HepG2 (cell line): ENCODE data around the gene GRIN2C. TPM values are rescaled to one million over a fixed set of nuclear protein-coding genes. Genes with fewer than 3 reads are reported as not detected.
A peak's percentile ranks its signal among the peaks of the same experiment; 100 is the strongest.

Source experiments
- ATAC-seq: fragments of 200-7000 bp; cut with Tn5 transposase; 3 replicates; pipeline ENCODE4 v1.9.1; 2020; ENCODE audit warnings: mild to moderate bottlenecking, moderate library complexity
- BruUV-seq: library from RNA; stranded (reverse); fragments of 400-500 nt; replicated peaks from 2 replicates; lab custom pipeline; 2021; lab: Mats Ljungman, UMichigan
- CTCF ChIA-PET: fragments of 300-600 bp; formaldehyde crosslinking; extraction: SDS; loops from one replicate; lab custom pipeline; 2021; ENCODE audit warnings: low total read pairs, inconsistent platforms, low intra/inter-chr PET ratio; lab: Yijun Ruan, JAX
- POLR2A ChIA-PET: fragments of 350-600 bp; sonication (Branson Sonifier 250); formaldehyde crosslinking; loops from one replicate; lab custom pipeline; 2020; ENCODE audit warnings: antibody characterized with exemption, inconsistent platforms; lab: Yijun Ruan, JAX
- DNase-seq: peaks from one replicate; pipeline ENCODE4 v3.0.0-alpha.2; 2015; ENCODE audit warnings: low spot score
- FAIRE-seq: peaks from 3 replicates; lab custom pipeline; 2011; peaks lifted over from hg19 to GRCh38; lab: Jason Lieb, UNC
- H2AFZ ChIP-seq: one replicate; pipeline ENCODE4 v1.6.1; 2011; ENCODE audit warnings: low read length, inconsistent platforms
- H3K27ac ChIP-seq: fragments of 300-600 bp; 3 replicates; pipeline ENCODE4 v1.8.0; 2011; ENCODE audit warnings: mixed run types, mild to moderate bottlenecking, mixed read lengths, low read length, inconsistent platforms; ENCODE audit not compliant: insufficient read depth; ENCODE audit errors: extremely low read length
- H3K27me3 ChIP-seq, 2 experiments: fragments of 200-600 bp in 1 of 2; 2 replicates in 1 of 2; 3 replicates in 1 of 2; pipeline versions ENCODE4 v1.6.0 to v1.8.0; 2011; ENCODE audit warnings: low read length in 2 of 2, mild to moderate bottlenecking in 2 of 2, moderate library complexity in 2 of 2, inconsistent platforms in 1 of 2; ENCODE audit not compliant: insufficient read depth in 2 of 2, control insufficient read depth in 1 of 2
- H3K36me3 ChIP-seq, 2 experiments: fragments of 200-600 bp in 1 of 2; replicated peaks in 1 of 2; 2 replicates in 1 of 2; 3 replicates in 1 of 2; pipeline versions ENCODE4 v1.5.1 to v1.8.0; 2011; ENCODE audit warnings: low read length in 2 of 2, inconsistent platforms in 1 of 2; ENCODE audit not compliant: insufficient read depth in 2 of 2, control insufficient read depth in 1 of 2
- H3K4me1 ChIP-seq: 2 replicates; pipeline ENCODE4 v1.5.1; 2012; ENCODE audit warnings: low read length, inconsistent platforms; ENCODE audit not compliant: insufficient read depth
- H3K4me2 ChIP-seq: 2 replicates; pipeline ENCODE4 v1.6.0; 2011; ENCODE audit warnings: low read depth, low read length, inconsistent platforms
- H3K4me3 ChIP-seq, 3 experiments: fragments of 200-600 bp in 1 of 3; sonication (generic), shearing (Covaris generic) in 1 of 3; replicated peaks in 1 of 3; 2 replicates each; pipeline ENCODE4 v1.5.1; 2011 to 2016; ENCODE audit warnings: low read length in 3 of 3, inconsistent platforms in 2 of 3, low read depth in 2 of 3, mild to moderate bottlenecking in 2 of 3, control low read depth in 1 of 3, mixed read lengths in 1 of 3; ENCODE audit not compliant: insufficient read depth in 1 of 3
- H3K79me2 ChIP-seq: one replicate; pipeline ENCODE4 v1.6.1; 2011; ENCODE audit warnings: low read length, inconsistent platforms; ENCODE audit not compliant: insufficient read depth
- H3K9ac ChIP-seq: 2 replicates; pipeline ENCODE4 v1.6.0; 2011; ENCODE audit warnings: mild to moderate bottlenecking, low read depth, low read length, inconsistent platforms; ENCODE audit not compliant: insufficient read depth
- H3K9me3 ChIP-seq: 2 replicates; pipeline ENCODE4 v1.5.1; 2012; ENCODE audit warnings: mild to moderate bottlenecking, low read length
- H4K20me1 ChIP-seq: 2 replicates; pipeline ENCODE4 v1.6.0; 2011; ENCODE audit warnings: inconsistent platforms, mild to moderate bottlenecking, low read length, moderate library complexity; ENCODE audit not compliant: insufficient read depth
- ATM ChIP-seq: fragments of 450-650 bp; IDR thresholded peaks from 2 replicates; pipeline ENCODE4 v1.7.1; 2017; ENCODE audit warnings: mild to moderate bottlenecking, borderline replicate concordance
- BCL3 ChIP-seq: sonication (generic); formaldehyde crosslinking; IDR thresholded peaks from 2 replicates; pipeline ENCODE4 v1.5.1; 2020; ENCODE audit warnings: mild to moderate bottlenecking, missing genetic modification reagents, moderate library complexity
- FOXJ3 ChIP-seq: sonication (generic); formaldehyde crosslinking; IDR thresholded peaks from 2 replicates; pipeline ENCODE4 v1.4.0; 2020; ENCODE audit warnings: missing genetic modification reagents, mild to moderate bottlenecking, borderline replicate concordance
- FOXP4 ChIP-seq: sonication (generic); formaldehyde crosslinking; IDR thresholded peaks from 2 replicates; pipeline ENCODE4 v1.4.0; 2020; ENCODE audit warnings: missing genetic modification reagents
- GTF2F1 ChIP-seq: fragments of 150-350 bp; IDR thresholded peaks from 2 replicates; pipeline ENCODE4 v1.6.1; 2014; ENCODE audit warnings: low read length
- HOXA5 ChIP-seq: sonication (generic); formaldehyde crosslinking; IDR thresholded peaks from 2 replicates; pipeline ENCODE4 v1.4.0; 2020; ENCODE audit warnings: missing genetic modification reagents
- NR2F1 ChIP-seq, 2 experiments: fragments of 450-650 bp in 1 of 2; formaldehyde crosslinking in 1 of 2; IDR thresholded peaks; 2 replicates each; pipeline versions ENCODE4 v1.5.0 to v1.6.1; 2016 to 2020; ENCODE audit warnings: mild to moderate bottlenecking in 1 of 2, missing compliant biosample characterization in 1 of 2, missing genetic modification reagents in 1 of 2, moderate library complexity in 1 of 2
- RARA ChIP-seq: IDR thresholded peaks from 2 replicates; pipeline ENCODE4 v1.6.1; 2016; ENCODE audit warnings: missing genetic modification reagents, missing compliant biosample characterization
- ZNF318 ChIP-seq: sonication (generic); formaldehyde crosslinking; IDR thresholded peaks from 2 replicates; pipeline ENCODE4 v1.4.0; 2020; ENCODE audit warnings: mild to moderate bottlenecking, missing genetic modification reagents
- ZNF703 ChIP-seq: sonication (generic); formaldehyde crosslinking; IDR thresholded peaks from 2 replicates; pipeline ENCODE4 v1.5.1; 2020; ENCODE audit warnings: missing genetic modification reagents, mild to moderate bottlenecking, moderate library complexity, borderline replicate concordance
- WGBS: methylation state at CpG from one replicate; pipeline ENCODE4 v1.1.6; 2017; ENCODE audit warnings: low lambda C conversion rate; 5-methylcytosine and 5-hydroxymethylcytosine counted together
- in situ Hi-C: cut with HindIII; loops from 2 replicates; pipeline ENCODE4 v1.10.0; 2017; ENCODE audit warnings: low pct_unique_long_range_greater_than_20kb; ENCODE audit not compliant: extremely low pct_ligation_motif_present
- intact Hi-C: fragments of 100-400 bp; cut with micrococcal nuclease; formaldehyde crosslinking; loops from one replicate; pipeline ENCODE4 v1.10.0; 2022; ENCODE audit not compliant: unreplicated experiment
- polyA plus RNA-seq, 8 experiments: library from polyadenylated mRNA; depleted of rRNA in 3 of 8; stranded (reverse) in 7 of 8; unstranded in 1 of 8; fragments of >200 nt; fragmentation: Illumina TruSeq in 4 of 8; extraction: Trizol in 4 of 8; gene quantifications; 2 replicates each; pipeline versions ENCODE4 v1.2.1 to v1.2.3, GENCODE V29; 2011 to 2016; ENCODE audit warnings: low read depth in 4 of 8, missing spikeins in 1 of 8, mixed read lengths in 1 of 8; ENCODE audit not compliant: insufficient read depth in 1 of 8
- total RNA-seq, 5 experiments: library from RNA; depleted of rRNA; stranded (reverse); fragments of >200 nt; fragmentation: Illumina TruSeq; extraction: Trizol; gene quantifications; 2 replicates each; pipeline ENCODE4 v1.2.3, GENCODE V29; 2016; ENCODE audit warnings: low read depth in 1 of 5

The GRIN2C gene
- total and polyA plus RNA-seq, 2 of the 13 experiments (the other 11 are each of a cell fraction or from before 2014, with no cell fraction given): 0.03 to 0.11 TPM

GRCh38 chr17:74892013-74892841 is 32.5 kb upstream of the GRIN2C start:
- BruUV-seq: no TSS peak
- WGBS: 32% methylated on average over 17 of the region's 20 CpGs
- TF ChIP-seq HOXA5 (CRISPR knock-in tag) (no peak), BCL3 (CRISPR knock-in tag) (0 out of 2 replicates have a peak, but pooled peaks have one; percentile 17), NR2F1 (CRISPR knock-in tag; IDR thresholded peaks at IDR 0.05) (no peak), GTF2F1 (no peak), ATM (no peak), FOXP4 (CRISPR knock-in tag) (no peak), RARA (CRISPR knock-in tag) (peak; percentile 1; the same call in 1 of the 2 replicates), ZNF703 (CRISPR knock-in tag) (no peak), FOXJ3 (CRISPR knock-in tag) (no peak), ZNF318 (CRISPR knock-in tag) (no peak)

More at GRCh38 chr17:74892013-74892841, 32.5 kb upstream of the GRIN2C start:
- ChIA-PET CTCF (no interaction called here), POLR2A (interaction anchor here (0.6 to 2.4 kb wide), 2 partner anchors 19 to 579 kb away, joined by 4 to 10 read pairs; partner anchors contain the start of gene FDXR)
- DNase-seq: no peak
- in situ Hi-C loops (no loop called here), intact Hi-C loops (no loop called here)
- Histone ChIP-seq H2AFZ (no peak overlapping the region), H3K27ac (no peak overlapping the region), H3K9me3 (no peaks in the 10 kb centered on the region), H3K36me3 (no peaks in the 10 kb centered on the region), H4K20me1 (no peaks in the 10 kb centered on the region), H3K4me3 (no peak overlapping the region), H3K27me3 (peaks cover 11 to 80% of the 10 kb centered on the region in 2 experiments), H3K4me1 (peaks cover 26% of the 10 kb centered on the region), H3K79me2 (no peaks in the 10 kb centered on the region), H3K4me2 (no peak overlapping the region), H3K9ac (no peak overlapping the region)
- peak; percentile 49 for ATAC-seq
- no peak for FAIRE-seq
